PFSK-1 (cell line): Measurements from ENCODE around the gene SEMA3C.

Experiments
- FOXP2 ChIP-seq: optimal IDR thresholded peaks from 2 replicates; pipeline ENCODE3; 2011; ENCODE audit warnings: borderline replicate concordance, control low read depth, inconsistent platforms; ENCODE audit not compliant: insufficient read depth; ENCODE audit errors: extremely low read length, extremely low read depth
- POLR2AphosphoS5 ChIP-seq: IDR thresholded peaks from 2 replicates; pipeline ENCODE4 v1.6.1; 2012; ENCODE audit warnings: low read depth, mild to moderate bottlenecking, control low read depth, low read length, moderate library complexity
- SIN3A ChIP-seq: IDR thresholded peaks from 2 replicates; pipeline ENCODE4 v1.6.1; 2012; ENCODE audit warnings: mild to moderate bottlenecking, low read length, moderate library complexity, borderline replicate concordance; ENCODE audit not compliant: insufficient read depth
- TAF1 ChIP-seq: IDR thresholded peaks from 2 replicates; pipeline ENCODE4 v1.6.1; 2012; ENCODE audit warnings: low read length, control low read depth, borderline replicate concordance; ENCODE audit not compliant: insufficient read depth
- TF ChIP-seq, protein P1 (sequence below), 2 experiments: IDR thresholded peaks; 2 replicates each; pipeline versions ENCODE4 v1.6.1 to v1.8.0; 2011 to 2012; ENCODE audit warnings: low read depth in 2 of 2, low read length in 2 of 2, control low read depth in 1 of 2, inconsistent platforms in 1 of 2, mild to moderate bottlenecking in 1 of 2, moderate library complexity in 1 of 2; ENCODE audit not compliant: insufficient read depth in 1 of 2

SEMA3C gene

GRCh38 chr7:80830584-80831285 is 88.1 kb downstream of the SEMA3C start:
- TF ChIP-seq TAF1, result no peak
- TF ChIP-seq, protein P1, sequence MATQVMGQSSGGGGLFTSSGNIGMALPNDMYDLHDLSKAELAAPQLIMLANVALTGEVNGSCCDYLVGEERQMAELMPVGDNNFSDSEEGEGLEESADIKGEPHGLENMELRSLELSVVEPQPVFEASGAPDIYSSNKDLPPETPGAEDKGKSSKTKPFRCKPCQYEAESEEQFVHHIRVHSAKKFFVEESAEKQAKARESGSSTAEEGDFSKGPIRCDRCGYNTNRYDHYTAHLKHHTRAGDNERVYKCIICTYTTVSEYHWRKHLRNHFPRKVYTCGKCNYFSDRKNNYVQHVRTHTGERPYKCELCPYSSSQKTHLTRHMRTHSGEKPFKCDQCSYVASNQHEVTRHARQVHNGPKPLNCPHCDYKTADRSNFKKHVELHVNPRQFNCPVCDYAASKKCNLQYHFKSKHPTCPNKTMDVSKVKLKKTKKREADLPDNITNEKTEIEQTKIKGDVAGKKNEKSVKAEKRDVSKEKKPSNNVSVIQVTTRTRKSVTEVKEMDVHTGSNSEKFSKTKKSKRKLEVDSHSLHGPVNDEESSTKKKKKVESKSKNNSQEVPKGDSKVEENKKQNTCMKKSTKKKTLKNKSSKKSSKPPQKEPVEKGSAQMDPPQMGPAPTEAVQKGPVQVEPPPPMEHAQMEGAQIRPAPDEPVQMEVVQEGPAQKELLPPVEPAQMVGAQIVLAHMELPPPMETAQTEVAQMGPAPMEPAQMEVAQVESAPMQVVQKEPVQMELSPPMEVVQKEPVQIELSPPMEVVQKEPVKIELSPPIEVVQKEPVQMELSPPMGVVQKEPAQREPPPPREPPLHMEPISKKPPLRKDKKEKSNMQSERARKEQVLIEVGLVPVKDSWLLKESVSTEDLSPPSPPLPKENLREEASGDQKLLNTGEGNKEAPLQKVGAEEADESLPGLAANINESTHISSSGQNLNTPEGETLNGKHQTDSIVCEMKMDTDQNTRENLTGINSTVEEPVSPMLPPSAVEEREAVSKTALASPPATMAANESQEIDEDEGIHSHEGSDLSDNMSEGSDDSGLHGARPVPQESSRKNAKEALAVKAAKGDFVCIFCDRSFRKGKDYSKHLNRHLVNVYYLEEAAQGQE (IDR thresholded peaks at IDR 0.05; ENCODE audit: insufficient read depth in 1 of 2, low read depth in 2 of 2, low read length in 2 of 2), result no peak
- no peak for TF ChIP-seq FOXP2

DNA sequence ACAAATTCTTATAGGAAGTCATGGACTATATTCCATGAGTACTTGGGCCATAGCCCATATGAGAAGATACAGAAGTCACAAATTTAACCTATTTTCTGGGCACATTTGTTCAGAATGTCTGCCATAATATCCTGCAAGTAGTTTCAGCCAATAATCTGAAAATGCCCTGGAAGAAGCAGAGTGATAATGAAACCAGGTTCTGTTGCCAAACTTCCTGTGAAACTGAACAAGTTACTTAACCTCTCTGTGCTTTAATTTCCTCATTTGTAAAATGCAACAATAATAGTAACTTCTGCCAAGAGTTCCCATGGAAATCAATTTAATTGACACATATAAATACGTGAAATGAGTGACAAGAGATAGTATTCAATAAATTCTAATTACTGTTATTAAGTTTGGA is 88.8 kb downstream of the SEMA3C start:
- no peak for TF ChIP-seq FOXP2
- TF ChIP-seq POLR2AphosphoS5, result no peak
- TF ChIP-seq, protein P1 (IDR thresholded peaks at IDR 0.05; ENCODE audit: insufficient read depth in 1 of 2, low read depth in 2 of 2, low read length in 2 of 2), result no peak
- TF ChIP-seq TAF1, result no peak
- TF ChIP-seq SIN3A, result no peak

DNA sequence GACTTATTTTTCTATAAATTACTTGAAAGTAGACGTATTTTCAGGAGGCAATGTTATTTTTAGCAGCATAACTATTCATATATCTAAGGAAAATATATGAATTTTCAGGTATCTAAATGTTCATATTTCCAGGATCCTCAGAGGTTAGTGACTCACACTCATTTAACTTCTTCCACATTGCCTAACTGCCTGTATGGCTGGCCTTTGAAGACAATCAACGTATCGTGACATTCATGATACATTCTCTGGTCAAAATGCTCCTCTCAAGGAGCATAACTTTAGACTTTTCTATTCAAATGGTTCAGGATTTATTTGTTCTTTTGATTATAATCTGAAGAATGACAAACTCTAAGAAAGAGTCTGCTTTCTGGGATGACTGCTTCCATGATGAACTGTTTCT is 89.3 kb downstream of the SEMA3C start:
- TF ChIP-seq FOXP2 (no peak), TAF1 (no peak), SIN3A (no peak), POLR2AphosphoS5 (no peak)
- TF ChIP-seq, protein P1 (IDR thresholded peaks at IDR 0.05; ENCODE audit: insufficient read depth in 1 of 2, low read depth in 2 of 2, low read length in 2 of 2), result no peak

GRCh38 chr7:80827239-80827633 is 91.6 kb downstream of the SEMA3C start:
- no peak for TF ChIP-seq SIN3A

DNA sequence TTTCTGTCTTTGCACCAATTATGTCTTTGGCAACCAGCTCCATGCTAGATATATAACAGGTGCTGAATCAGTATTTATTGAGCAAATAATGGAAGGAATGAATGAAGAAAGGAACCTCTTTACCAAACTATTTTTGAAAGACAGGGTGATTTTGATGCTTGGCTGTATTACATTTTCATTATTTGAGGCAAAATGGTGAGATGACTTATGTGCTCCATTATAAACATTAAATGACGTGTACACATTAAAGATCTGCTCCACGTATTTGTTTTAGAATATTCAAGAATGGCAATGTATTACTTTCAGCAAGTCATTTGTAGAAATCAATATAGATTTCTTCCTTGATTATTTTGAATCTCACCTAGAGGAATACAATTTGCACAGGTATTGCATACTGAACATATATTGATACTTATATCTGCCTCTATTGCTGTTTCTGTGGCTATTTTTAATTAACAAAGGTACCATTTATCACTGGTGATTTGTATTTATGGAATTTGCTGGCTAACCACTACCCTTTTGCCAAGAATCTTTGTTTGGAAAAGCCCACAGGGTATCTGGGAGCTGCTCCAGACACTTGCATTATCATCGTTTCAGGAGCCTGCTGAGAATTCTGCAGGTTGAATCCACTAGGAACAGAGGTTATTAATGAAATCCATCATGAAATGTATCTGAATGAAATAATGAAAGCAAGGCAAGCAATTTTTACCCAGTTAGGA is 92.2 kb downstream of the SEMA3C start:
- TF ChIP-seq TAF1 (no peak), POLR2AphosphoS5 (no peak), SIN3A (no peak), FOXP2 (no peak)
- TF ChIP-seq, protein P1 (IDR thresholded peaks at IDR 0.05; ENCODE audit: insufficient read depth in 1 of 2, low read depth in 2 of 2, low read length in 2 of 2), result no peak
